Body of pancreas (tissue), 4 donors: ENCODE measurements around the gene IL18.
A peak's percentile ranks its signal among the peaks of the same experiment; 100 is the strongest.

Source experiments
- CTCF ChIP-seq, 7 experiments: fragments of 450-650 bp in 4 of 7; fragments of 200-600 bp in 3 of 7; sonication (generic) in 3 of 7; IDR thresholded peaks; one replicate each; pipeline ENCODE4 v1.5.1; 2016 to 2019; ENCODE audit warnings: antibody characterized with exemption in 7 of 7
- POLR2A ChIP-seq, 3 donors: fragments of 450-650 bp; IDR thresholded peaks; one replicate each; pipeline ENCODE4 v1.6.1; 2016; ENCODE audit warnings: antibody characterized with exemption in 3 of 3, mild to moderate bottlenecking in 2 of 3

- TF ChIP-seq CTCF (IDR thresholded peaks at IDR 0.05) (peak; percentile 51 to 95 (median 82)), POLR2A (IDR thresholded peaks at IDR 0.05) (no peak)
These were observed 11.1 kb upstream of the IL18 start, which contains the start of gene BCO2 for GRCh38 chr11:112174789-112175598.
